Hepatic stellate cell (primary cell): Measurements from ENCODE around the gene TUBA8.
"Not testable (repeated sequence)": the region's sequence is repeated elsewhere in the genome, so short reads cannot be mapped to it uniquely, and the experiment has no call there.

Experiments used
- DNase-seq: peaks from one replicate; pipeline ENCODE4 v3.0.0; 2011; ENCODE audit warnings: low spot score

TUBA8 gene

GRCh38 chr22:18110194-18110953 is at the start of gene TUBA8:
TUBA8 (plus strand) TSS chr22:18110809; CDS start chr22:18110866, 57 bp downstream.
- DNase-seq: peak; percentile 59

GRCh38 chr22:18062421-18062820 is 48.2 kb upstream of the TUBA8 start:
- DNase-seq: no peak

DNA sequence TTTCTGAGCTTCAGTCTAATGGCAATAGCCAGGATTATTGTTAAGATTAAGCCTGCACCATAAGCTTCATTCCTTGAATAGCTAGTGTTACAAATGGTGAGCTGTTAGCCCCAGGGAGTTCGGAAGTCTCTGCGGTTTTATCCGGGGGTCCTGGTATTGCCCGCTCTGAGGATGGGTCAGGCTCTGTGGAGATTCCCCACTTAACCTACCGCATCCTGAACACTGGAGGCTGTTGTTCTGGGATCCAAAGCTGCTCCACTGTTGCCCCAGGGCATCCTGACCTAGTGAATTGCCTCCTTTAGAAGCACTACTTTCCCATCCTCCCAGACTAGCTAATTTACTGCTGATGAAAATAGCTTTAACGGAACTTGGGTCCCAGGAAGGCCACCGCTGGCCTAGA is 47.3 kb upstream of the TUBA8 start:
- DNase-seq: no peak

DNA sequence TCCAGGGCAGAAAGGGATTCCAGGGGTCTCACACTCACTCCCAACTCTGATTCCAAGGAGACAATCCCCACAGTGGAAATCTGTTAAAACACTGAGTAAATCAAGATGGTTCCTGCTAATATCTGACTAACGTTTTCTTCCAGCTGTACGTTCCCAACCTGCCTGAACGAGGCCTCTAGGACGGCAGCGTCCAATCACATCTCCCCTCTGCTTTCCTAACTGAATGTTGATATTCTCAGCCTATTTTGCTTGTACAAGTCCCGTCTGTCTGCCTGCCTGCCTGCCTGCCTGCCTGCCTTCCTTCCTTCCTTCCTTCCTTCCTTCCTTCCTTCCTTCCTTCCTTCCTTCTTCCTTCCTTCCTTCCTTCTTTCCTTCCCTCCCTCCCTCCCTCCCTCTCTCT is 46.9 kb upstream of the TUBA8 start:
- DNase-seq: not testable (repeated sequence)

DNA sequence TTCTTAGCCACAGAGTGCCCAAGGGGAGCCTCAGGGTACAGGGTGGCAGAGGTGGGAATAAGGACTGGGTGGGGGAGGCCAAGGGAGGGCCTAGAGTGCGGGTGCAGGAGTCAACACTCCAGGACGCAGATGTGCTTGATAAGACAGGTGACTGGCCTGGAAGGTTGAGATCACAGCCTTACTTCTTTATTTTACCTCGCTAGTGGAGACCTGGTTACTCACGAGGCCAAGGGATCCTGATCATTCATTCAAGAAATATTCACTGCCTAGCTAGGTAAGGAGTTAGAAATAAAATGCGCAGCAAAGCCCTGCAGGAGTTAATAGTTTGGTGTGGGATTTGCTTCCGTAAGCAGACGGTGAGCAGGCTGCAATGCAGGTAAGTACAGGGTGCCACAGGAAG is 46.0 kb upstream of the TUBA8 start:
- DNase-seq: no peak

DNA sequence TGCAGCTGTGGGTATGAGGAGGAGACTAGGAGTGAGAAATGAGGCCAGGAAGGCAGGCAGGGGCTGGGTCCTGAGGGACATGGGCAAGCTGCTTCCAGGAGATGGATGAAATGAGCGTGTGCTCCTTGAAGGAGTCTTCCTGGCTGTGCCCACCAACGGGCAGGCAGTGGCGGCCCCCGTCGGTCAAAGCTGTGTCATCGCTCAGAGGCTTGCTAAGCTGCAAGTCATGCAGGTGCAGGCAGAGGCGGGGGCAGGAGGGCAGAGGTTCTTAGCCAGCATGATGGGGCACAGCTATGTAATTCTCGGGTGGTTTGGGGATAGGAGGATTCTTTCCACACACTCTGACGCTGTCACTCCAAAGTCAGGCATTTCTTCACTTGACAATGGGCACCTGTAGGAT is 45.4 kb upstream of the TUBA8 start:
- DNase-seq: no peak

DNA sequence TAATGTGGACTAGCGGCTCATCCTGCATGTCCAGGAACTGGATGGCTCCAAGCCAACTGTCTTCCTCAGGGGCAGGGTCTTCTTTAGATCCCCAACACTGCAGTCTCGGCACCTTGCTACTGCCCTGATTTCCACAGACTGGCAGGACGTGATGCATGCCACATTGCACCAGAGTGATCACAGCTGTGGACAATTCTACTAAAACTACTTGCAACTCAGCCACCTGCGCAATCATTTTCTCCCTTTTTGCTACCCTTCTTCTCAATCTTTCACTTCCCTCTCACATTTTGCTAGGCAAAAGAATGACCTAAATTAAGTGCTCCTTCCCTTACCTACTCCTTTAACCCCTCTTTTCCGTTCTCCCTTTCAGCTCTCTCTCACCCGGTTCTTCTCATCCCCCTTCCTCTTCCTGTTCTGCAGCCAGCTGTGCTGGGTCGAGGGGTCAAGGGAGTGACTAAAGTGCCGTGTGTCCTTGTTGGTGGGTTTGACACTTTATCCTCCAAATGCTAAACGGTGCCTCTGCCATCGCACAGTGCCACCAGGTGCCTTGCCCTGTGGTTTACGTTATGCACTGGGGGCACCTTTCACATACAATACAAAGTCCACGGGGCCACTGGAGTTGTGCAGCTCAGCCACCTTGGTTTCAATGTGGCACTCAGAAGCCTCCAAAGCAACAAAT is 44.3 kb upstream of the TUBA8 start:
- no peak for DNase-seq

- DNase-seq: no peak
Observed at GRCh38 chr22:18067121-18067520, 43.5 kb upstream of the TUBA8 start.

- no peak for DNase-seq
Observed at GRCh38 chr22:18067548-18068341, 42.9 kb upstream of the TUBA8 start.

GRCh38 chr22:18068381-18068988 is 42.1 kb upstream of the TUBA8 start:
- DNase-seq: peak; percentile 69

DNA sequence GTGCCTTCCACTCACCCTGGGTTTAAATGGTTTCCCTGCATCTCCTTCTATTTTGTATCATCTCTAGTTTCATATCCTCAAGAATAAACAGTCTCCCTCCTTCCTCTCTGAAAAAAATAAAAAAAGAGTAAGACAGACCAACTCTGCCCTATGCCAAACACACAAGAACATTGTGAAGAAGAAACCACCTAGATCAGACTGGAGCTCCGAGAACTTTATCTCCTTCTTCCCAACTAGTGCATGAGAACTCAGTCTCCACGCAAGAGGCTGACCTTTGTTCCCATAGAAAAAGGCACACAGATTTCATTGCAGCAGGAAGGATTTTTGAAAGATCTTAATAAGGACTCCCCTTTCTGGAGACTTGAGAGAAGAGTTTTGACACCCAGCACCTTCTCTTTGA is 41.6 kb upstream of the TUBA8 start:
- no peak for DNase-seq

- no peak for DNase-seq
Observed at GRCh38 chr22:18070041-18070440, 40.6 kb upstream of the TUBA8 start.

- no peak for DNase-seq
Observed at GRCh38 chr22:18070556-18071306, 39.9 kb upstream of the TUBA8 start.

DNA sequence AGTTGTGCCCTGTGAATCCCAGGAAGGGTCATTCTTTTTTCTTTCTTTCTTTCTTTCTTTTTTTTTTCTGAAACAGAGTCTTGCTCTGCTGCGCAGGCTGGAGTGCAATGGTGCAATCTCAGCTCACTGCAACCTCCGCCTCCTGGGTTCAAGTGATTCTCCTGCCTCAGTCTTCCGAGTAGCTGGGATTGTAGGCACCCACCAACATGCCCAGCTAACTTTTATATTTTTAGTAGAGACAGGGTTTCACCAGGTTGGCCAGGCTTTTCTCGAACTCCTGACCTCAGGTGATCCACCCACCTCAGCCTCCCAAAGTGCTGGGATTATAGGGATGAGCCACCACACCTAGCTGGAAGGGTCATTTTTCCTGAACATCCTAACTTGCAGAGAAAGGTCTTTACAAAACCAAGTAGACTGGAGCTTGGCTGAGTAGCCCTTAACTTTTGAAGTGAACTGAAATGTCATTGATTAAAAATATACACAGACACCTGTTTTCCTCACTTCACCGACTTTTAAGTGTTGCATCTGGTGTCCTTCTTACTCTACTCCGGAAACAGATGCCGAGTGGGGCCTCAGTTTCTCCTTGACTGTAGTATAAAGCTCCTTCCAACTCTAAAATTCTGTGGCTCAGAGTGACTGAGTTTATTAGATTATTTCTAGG is 39.2 kb upstream of the TUBA8 start:
- not testable (repeated sequence) for DNase-seq

DNA sequence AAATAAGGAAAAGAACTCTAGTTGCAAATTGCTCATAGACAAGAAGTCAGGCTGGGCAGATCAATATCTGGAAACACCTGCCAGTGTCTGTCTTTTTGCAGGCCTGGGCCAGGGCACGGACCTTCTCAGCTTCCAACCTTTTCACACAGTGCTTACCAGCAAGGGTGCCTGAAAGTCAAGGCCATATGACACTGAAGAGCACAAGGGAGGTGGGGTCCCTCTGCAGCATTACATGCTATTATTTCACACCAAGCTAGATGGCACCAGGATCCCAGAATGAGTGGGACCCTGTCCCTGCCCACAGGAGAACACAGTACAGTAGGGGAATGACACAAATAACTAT is 38.7 kb upstream of the TUBA8 start:
- DNase-seq: no peak

GRCh38 chr22:18073467-18073866 is 37.1 kb upstream of the TUBA8 start:
- no peak for DNase-seq

GRCh38 chr22:18073927-18074326 is 36.7 kb upstream of the TUBA8 start:
- not testable (repeated sequence) for DNase-seq

- no peak for DNase-seq
Observed at GRCh38 chr22:18075101-18075719, 35.4 kb upstream of the TUBA8 start.

GRCh38 chr22:18075720-18076497 is 34.7 kb upstream of the TUBA8 start:
- peak; percentile 65 for DNase-seq

GRCh38 chr22:18077087-18077638 is 33.4 kb upstream of the TUBA8 start:
- DNase-seq: no peak
